ENCODE data around the gene PVALB. TPM values are rescaled to one million over a fixed set of nuclear protein-coding genes. Genes with fewer than 3 reads are reported as not detected.

PVALB gene
- total RNA-seq, 4 donors from 2014 or later, result not detected

- no peak for TF ChIP-seq CTCF (IDR thresholded peaks at IDR 0.05; ENCODE audit: low read depth)
These were observed 7.5 kb downstream of the PVALB start for GRCh38 chr22:36809351-36809750.

GRCh38 chr22:36808721-36809344 lies 8.0 kb downstream of the PVALB start:
- TF ChIP-seq CTCF (IDR thresholded peaks at IDR 0.05; ENCODE audit: low read depth), result no peak

GRCh38 chr22:36807627-36808026 lies 9.2 kb downstream of the PVALB start:
- no peak for TF ChIP-seq CTCF (IDR thresholded peaks at IDR 0.05; ENCODE audit: low read depth)

GRCh38 chr22:36806835-36807234 lies 10.0 kb downstream of the PVALB start:
- no peak for TF ChIP-seq CTCF (IDR thresholded peaks at IDR 0.05; ENCODE audit: low read depth)

- no peak for TF ChIP-seq CTCF (IDR thresholded peaks at IDR 0.05; ENCODE audit: low read depth)
These were observed 13.5 kb downstream of the PVALB start for GRCh38 chr22:36803358-36803757.

- TF ChIP-seq CTCF (IDR thresholded peaks at IDR 0.05; ENCODE audit: low read depth), result no peak
These were observed 18.2 kb downstream of the PVALB start for GRCh38 chr22:36798674-36799066.

GRCh38 chr22:36797911-36798673 lies 18.7 kb downstream of the PVALB start:
- no peak for TF ChIP-seq CTCF (IDR thresholded peaks at IDR 0.05; ENCODE audit: low read depth)

All from subcutaneous adipose tissue (tissue), 4 donors.